Measurements from ENCODE around the gene DUSP22.

GRCh38 chr6:374956-375355, 82.7 kb downstream of the DUSP22 start:
- no peak for TF ChIP-seq CTCF (conservative IDR thresholded peaks at IDR 0.05; ENCODE audit: low read depth, low read length)
- TF ChIP-seq EZH2 (IDR thresholded peaks at IDR 0.05; ENCODE audit: borderline replicate concordance, low read depth, low read length, poor library complexity, severe bottlenecking), result no peak
